ENCODE results near the gene SOS1. TPM values are rescaled to one million over a fixed set of nuclear protein-coding genes. Genes with fewer than 3 reads are reported as not detected.

Gene SOS1
- total RNA-seq, 1 donor from 2014 or later: 39.0 TPM

DNA sequence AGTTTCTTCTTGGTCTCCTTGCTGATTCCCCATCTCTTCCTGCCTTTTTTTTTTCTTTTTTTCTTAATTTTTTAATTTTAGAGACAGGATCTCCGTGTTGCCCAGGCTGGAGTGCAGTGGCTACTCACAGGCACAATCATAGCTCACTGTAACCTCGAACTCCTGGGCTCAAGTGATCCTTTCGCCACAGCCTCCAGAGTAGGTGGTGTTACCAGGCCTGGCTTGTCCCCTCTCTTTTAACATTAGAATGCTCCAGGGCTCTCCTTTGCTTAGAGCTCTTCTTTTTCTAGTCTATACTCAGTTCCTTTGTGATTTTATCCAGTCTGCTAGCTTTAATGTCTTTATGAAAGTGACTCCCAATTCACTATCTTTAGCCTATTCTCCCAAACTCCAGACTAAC, 141.9 kb downstream of the SOS1 start:
- Mint-ChIP-seq H3K4me1 (ENCODE audit: low read depth, unreplicated experiment) (peaks cover 2% of the 10 kb centered on the region), H3K36me3 (ENCODE audit: unreplicated experiment) (no peaks in the 10 kb centered on the region), H3K4me3 (ENCODE audit: unreplicated experiment) (no peak overlapping the region), H3K27ac (ENCODE audit: unreplicated experiment) (no peak overlapping the region), H3K27me3 (ENCODE audit: unreplicated experiment) (no peaks in the 10 kb centered on the region), H3K9me3 (ENCODE audit: unreplicated experiment) (no peaks in the 10 kb centered on the region)
- TF ChIP-seq CTCF (IDR thresholded peaks at IDR 0.05; ENCODE audit: partially characterized antibody, unreplicated experiment): no peak
- DNase-seq: no peak

- Mint-ChIP-seq H3K27ac (ENCODE audit: unreplicated experiment) (no peak overlapping the region), H3K4me3 (ENCODE audit: unreplicated experiment) (no peak overlapping the region), H3K36me3 (ENCODE audit: unreplicated experiment) (no peaks in the 10 kb centered on the region), H3K4me1 (ENCODE audit: low read depth, unreplicated experiment) (peaks cover 2% of the 10 kb centered on the region), H3K9me3 (ENCODE audit: unreplicated experiment) (no peaks in the 10 kb centered on the region), H3K27me3 (ENCODE audit: unreplicated experiment) (no peaks in the 10 kb centered on the region)
- no peak for TF ChIP-seq CTCF (IDR thresholded peaks at IDR 0.05; ENCODE audit: partially characterized antibody, unreplicated experiment)
- DNase-seq: no peak
Measured at GRCh38 chr2:38978296-38978903, 142.5 kb downstream of the SOS1 start.

DNA sequence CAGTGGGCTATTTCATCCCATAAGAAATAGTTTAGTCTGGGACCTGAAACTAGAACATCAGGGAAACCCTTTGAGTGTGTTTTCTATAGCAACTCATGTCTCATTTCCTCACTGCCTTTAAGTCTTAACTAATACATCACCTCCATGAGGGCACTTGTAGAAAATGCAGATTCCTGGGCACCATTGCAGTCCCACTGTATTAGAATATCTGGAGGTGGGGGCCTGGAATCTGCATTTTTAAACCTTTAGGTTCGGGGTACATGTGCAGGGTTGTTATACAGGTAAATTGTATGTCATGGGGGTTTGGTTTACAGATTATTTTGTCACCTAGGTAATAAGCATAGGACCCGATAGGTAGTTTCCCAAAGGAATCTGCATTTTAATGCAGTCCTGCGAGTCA, 143.8 kb downstream of the SOS1 start:
- no peaks in the 10 kb centered on the region for H3K9me3 Mint-ChIP-seq (ENCODE audit: unreplicated experiment)
- DNase-seq: no peak
- TF ChIP-seq CTCF (IDR thresholded peaks at IDR 0.05; ENCODE audit: partially characterized antibody, unreplicated experiment): no peak
- H3K27me3 Mint-ChIP-seq (ENCODE audit: unreplicated experiment): no peaks in the 10 kb centered on the region
- H3K4me3 Mint-ChIP-seq (ENCODE audit: unreplicated experiment): no peak overlapping the region
- H3K27ac Mint-ChIP-seq (ENCODE audit: unreplicated experiment): no peak overlapping the region
- H3K36me3 Mint-ChIP-seq (ENCODE audit: unreplicated experiment): no peaks in the 10 kb centered on the region
- H3K4me1 Mint-ChIP-seq (ENCODE audit: low read depth, unreplicated experiment): peaks cover 2% of the 10 kb centered on the region

DNA sequence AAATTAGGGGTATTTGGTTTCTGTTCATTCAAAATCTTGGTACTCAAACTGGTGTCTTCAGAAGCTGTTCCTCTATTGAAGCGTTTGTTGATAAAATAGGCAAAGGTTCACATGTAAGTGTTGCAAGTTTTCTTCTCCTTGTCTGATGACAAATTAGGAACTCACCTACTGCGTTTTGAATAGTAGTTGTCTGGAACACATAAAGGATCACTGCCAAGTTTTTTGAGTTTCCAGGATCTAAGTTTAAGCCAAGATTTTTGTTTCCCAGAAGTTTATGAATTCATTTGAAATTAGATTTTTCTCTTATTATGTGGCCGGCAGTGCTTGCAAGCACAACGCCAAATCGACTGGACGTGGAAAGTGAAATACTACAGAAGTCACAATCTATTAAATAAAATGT, 145.8 kb downstream of the SOS1 start:
- no peak overlapping the region for H3K4me3 Mint-ChIP-seq (ENCODE audit: unreplicated experiment)
- TF ChIP-seq CTCF (IDR thresholded peaks at IDR 0.05; ENCODE audit: partially characterized antibody, unreplicated experiment): no peak
- no peak for DNase-seq
- no peaks in the 10 kb centered on the region for H3K9me3 Mint-ChIP-seq (ENCODE audit: unreplicated experiment)
- no peaks in the 10 kb centered on the region for H3K36me3 Mint-ChIP-seq (ENCODE audit: unreplicated experiment)
- H3K27ac Mint-ChIP-seq (ENCODE audit: unreplicated experiment): no peak overlapping the region
- H3K27me3 Mint-ChIP-seq (ENCODE audit: unreplicated experiment): no peaks in the 10 kb centered on the region
- peaks cover 2% of the 10 kb centered on the region for H3K4me1 Mint-ChIP-seq (ENCODE audit: low read depth, unreplicated experiment)

- Mint-ChIP-seq H3K9me3 (ENCODE audit: unreplicated experiment) (no peaks in the 10 kb centered on the region), H3K4me3 (ENCODE audit: unreplicated experiment) (no peak overlapping the region), H3K27me3 (ENCODE audit: unreplicated experiment) (no peaks in the 10 kb centered on the region), H3K27ac (ENCODE audit: unreplicated experiment) (no peak overlapping the region), H3K4me1 (ENCODE audit: low read depth, unreplicated experiment) (no peaks in the 10 kb centered on the region), H3K36me3 (ENCODE audit: unreplicated experiment) (no peaks in the 10 kb centered on the region)
- no peak for DNase-seq
- no peak for TF ChIP-seq CTCF (IDR thresholded peaks at IDR 0.05; ENCODE audit: partially characterized antibody, unreplicated experiment)
Measured at GRCh38 chr2:38973266-38973665, 147.6 kb downstream of the SOS1 start.

Data from glutamatergic neuron (in vitro differentiated cells).